HepG2 (cell line): Measurements from ENCODE around the gene DLEC1. TPM values are rescaled to one million over a fixed set of nuclear protein-coding genes. Genes with fewer than 3 reads are reported as not detected.

ENCODE experiments used
- ATAC-seq: fragments of 200-7000 bp; cut with Tn5 transposase; 3 replicates; pipeline ENCODE4 v1.9.1; 2020; ENCODE audit warnings: mild to moderate bottlenecking, moderate library complexity
- BruUV-seq: library from RNA; stranded (reverse); fragments of 400-500 nt; replicated peaks from 2 replicates; lab custom pipeline; 2021; lab: Mats Ljungman, UMichigan
- CTCF ChIA-PET: fragments of 300-600 bp; formaldehyde crosslinking; extraction: SDS; loops from one replicate; lab custom pipeline; 2021; ENCODE audit warnings: low total read pairs, inconsistent platforms, low intra/inter-chr PET ratio; lab: Yijun Ruan, JAX
- POLR2A ChIA-PET: fragments of 350-600 bp; sonication (Branson Sonifier 250); formaldehyde crosslinking; loops from one replicate; lab custom pipeline; 2020; ENCODE audit warnings: antibody characterized with exemption, inconsistent platforms; lab: Yijun Ruan, JAX
- DNase-seq: peaks from one replicate; pipeline ENCODE4 v3.0.0-alpha.2; 2015; ENCODE audit warnings: low spot score
- FAIRE-seq: peaks from 3 replicates; lab custom pipeline; 2011; peaks lifted over from hg19 to GRCh38; lab: Jason Lieb, UNC
- H2AFZ ChIP-seq: one replicate; pipeline ENCODE4 v1.6.1; 2011; ENCODE audit warnings: low read length, inconsistent platforms
- H3K27ac ChIP-seq: fragments of 300-600 bp; 3 replicates; pipeline ENCODE4 v1.8.0; 2011; ENCODE audit warnings: mixed run types, mild to moderate bottlenecking, mixed read lengths, low read length, inconsistent platforms; ENCODE audit not compliant: insufficient read depth; ENCODE audit errors: extremely low read length
- H3K27me3 ChIP-seq, 2 experiments: fragments of 200-600 bp in 1 of 2; 2 replicates in 1 of 2; 3 replicates in 1 of 2; pipeline versions ENCODE4 v1.6.0 to v1.8.0; 2011; ENCODE audit warnings: low read length in 2 of 2, mild to moderate bottlenecking in 2 of 2, moderate library complexity in 2 of 2, inconsistent platforms in 1 of 2; ENCODE audit not compliant: insufficient read depth in 2 of 2, control insufficient read depth in 1 of 2
- H3K36me3 ChIP-seq, 2 experiments: fragments of 200-600 bp in 1 of 2; replicated peaks in 1 of 2; 2 replicates in 1 of 2; 3 replicates in 1 of 2; pipeline versions ENCODE4 v1.5.1 to v1.8.0; 2011; ENCODE audit warnings: low read length in 2 of 2, inconsistent platforms in 1 of 2; ENCODE audit not compliant: insufficient read depth in 2 of 2, control insufficient read depth in 1 of 2
- H3K4me1 ChIP-seq: 2 replicates; pipeline ENCODE4 v1.5.1; 2012; ENCODE audit warnings: low read length, inconsistent platforms; ENCODE audit not compliant: insufficient read depth
- H3K4me2 ChIP-seq: 2 replicates; pipeline ENCODE4 v1.6.0; 2011; ENCODE audit warnings: low read depth, low read length, inconsistent platforms
- H3K4me3 ChIP-seq, 3 experiments: fragments of 200-600 bp in 1 of 3; sonication (generic), shearing (Covaris generic) in 1 of 3; replicated peaks in 1 of 3; 2 replicates each; pipeline ENCODE4 v1.5.1; 2011 to 2016; ENCODE audit warnings: low read length in 3 of 3, inconsistent platforms in 2 of 3, low read depth in 2 of 3, mild to moderate bottlenecking in 2 of 3, control low read depth in 1 of 3, mixed read lengths in 1 of 3; ENCODE audit not compliant: insufficient read depth in 1 of 3
- H3K79me2 ChIP-seq: one replicate; pipeline ENCODE4 v1.6.1; 2011; ENCODE audit warnings: low read length, inconsistent platforms; ENCODE audit not compliant: insufficient read depth
- H3K9ac ChIP-seq: 2 replicates; pipeline ENCODE4 v1.6.0; 2011; ENCODE audit warnings: mild to moderate bottlenecking, low read depth, low read length, inconsistent platforms; ENCODE audit not compliant: insufficient read depth
- H3K9me3 ChIP-seq: 2 replicates; pipeline ENCODE4 v1.5.1; 2012; ENCODE audit warnings: mild to moderate bottlenecking, low read length
- H4K20me1 ChIP-seq: 2 replicates; pipeline ENCODE4 v1.6.0; 2011; ENCODE audit warnings: inconsistent platforms, mild to moderate bottlenecking, low read length, moderate library complexity; ENCODE audit not compliant: insufficient read depth
- CBX5 ChIP-seq: sonication (generic); formaldehyde crosslinking; IDR thresholded peaks from 2 replicates; pipeline ENCODE4 v1.4.0; 2020; ENCODE audit warnings: missing genetic modification reagents, borderline replicate concordance
- CC2D1A ChIP-seq: sonication (generic); formaldehyde crosslinking; IDR thresholded peaks from 2 replicates; pipeline ENCODE4 v1.8.1; 2023; ENCODE audit warnings: mild to moderate bottlenecking, missing genetic modification reagents
- CENPT ChIP-seq: sonication (generic); formaldehyde crosslinking; IDR thresholded peaks from 2 replicates; pipeline ENCODE4 v1.8.0; 2022; ENCODE audit warnings: low read depth, mild to moderate bottlenecking, moderate library complexity, missing genetic modification reagents
- FOXA1 ChIP-seq, 2 experiments: fragments of 450-650 bp in 1 of 2; sonication (generic) in 1 of 2; formaldehyde crosslinking in 1 of 2; IDR thresholded peaks; 2 replicates each; pipeline versions ENCODE4 v1.4.0 to v1.6.1; 2016 to 2020; ENCODE audit warnings: missing genetic modification reagents in 1 of 2
- MAF1 ChIP-seq: sonication (generic); formaldehyde crosslinking; IDR thresholded peaks from 2 replicates; pipeline ENCODE4 v1.5.0; 2020; ENCODE audit warnings: missing genetic modification reagents, borderline replicate concordance
- NFIC ChIP-seq: IDR thresholded peaks from 2 replicates; pipeline ENCODE4 v1.6.1; 2012; ENCODE audit warnings: mild to moderate bottlenecking, low read length, inconsistent platforms
- NFYB ChIP-seq: sonication (generic); formaldehyde crosslinking; IDR thresholded peaks from 2 replicates; pipeline ENCODE4 v1.4.0; 2020; ENCODE audit warnings: missing genetic modification reagents
- NR2F2 ChIP-seq: IDR thresholded peaks from 2 replicates; pipeline ENCODE4 v1.6.1; 2012; ENCODE audit warnings: low read depth, inconsistent platforms, borderline replicate concordance
- SIX1 ChIP-seq: sonication (generic); formaldehyde crosslinking; IDR thresholded peaks from 2 replicates; pipeline ENCODE4 v1.4.0; 2020; ENCODE audit warnings: missing genetic modification reagents, borderline replicate concordance
- SPEN ChIP-seq: sonication (generic); formaldehyde crosslinking; IDR thresholded peaks from 2 replicates; pipeline ENCODE4 v1.5.1; 2020; ENCODE audit warnings: low read depth, mild to moderate bottlenecking, missing genetic modification reagents
- TGIF2 ChIP-seq: IDR thresholded peaks from 2 replicates; pipeline ENCODE4 v1.6.1; 2016; ENCODE audit warnings: control low read depth, missing compliant biosample characterization
- TP53 ChIP-seq: sonication (generic); formaldehyde crosslinking; conservative IDR thresholded peaks from 2 replicates; pipeline ENCODE4 v1.4.0; 2020; ENCODE audit warnings: missing genetic modification reagents
- ZFX ChIP-seq: sonication (generic); formaldehyde crosslinking; IDR thresholded peaks from 2 replicates; pipeline ENCODE4 v1.4.0; 2020; ENCODE audit warnings: mild to moderate bottlenecking, low read depth, missing genetic modification reagents, moderate library complexity
- ZKSCAN1 ChIP-seq: fragments of 150-350 bp; IDR thresholded peaks from 2 replicates; pipeline ENCODE4 v1.6.1; 2014; ENCODE audit warnings: low read length
- ZMYM2 ChIP-seq: sonication (generic); formaldehyde crosslinking; IDR thresholded peaks from 2 replicates; pipeline ENCODE4 v1.8.0; 2022; ENCODE audit warnings: mild to moderate bottlenecking, missing genetic modification reagents
- ZNF331 ChIP-seq: sonication (generic); formaldehyde crosslinking; IDR thresholded peaks from 2 replicates; pipeline ENCODE4 v1.4.0; 2020; ENCODE audit warnings: missing genetic modification reagents
- ZNF550 ChIP-seq: sonication (generic); formaldehyde crosslinking; IDR thresholded peaks from 2 replicates; pipeline ENCODE4 v1.4.0; 2020; ENCODE audit warnings: mild to moderate bottlenecking, missing genetic modification reagents, borderline replicate concordance
- ZNF557 ChIP-seq: sonication (generic); formaldehyde crosslinking; IDR thresholded peaks from 2 replicates; pipeline ENCODE4 v1.4.0; 2020; ENCODE audit warnings: missing genetic modification reagents
- ZNF629 ChIP-seq: sonication (generic); formaldehyde crosslinking; conservative IDR thresholded peaks from 2 replicates; pipeline ENCODE4 v1.5.0; 2020; ENCODE audit warnings: missing genetic modification reagents
- WGBS: methylation state at CpG from one replicate; pipeline ENCODE4 v1.1.6; 2017; ENCODE audit warnings: low lambda C conversion rate; 5-methylcytosine and 5-hydroxymethylcytosine counted together
- in situ Hi-C: cut with HindIII; loops from 2 replicates; pipeline ENCODE4 v1.10.0; 2017; ENCODE audit warnings: low pct_unique_long_range_greater_than_20kb; ENCODE audit not compliant: extremely low pct_ligation_motif_present
- intact Hi-C: fragments of 100-400 bp; cut with micrococcal nuclease; formaldehyde crosslinking; loops from one replicate; pipeline ENCODE4 v1.10.0; 2022; ENCODE audit not compliant: unreplicated experiment
- polyA plus RNA-seq, 8 experiments: library from polyadenylated mRNA; depleted of rRNA in 3 of 8; stranded (reverse) in 7 of 8; unstranded in 1 of 8; fragments of >200 nt; fragmentation: Illumina TruSeq in 4 of 8; extraction: Trizol in 4 of 8; gene quantifications; 2 replicates each; pipeline versions ENCODE4 v1.2.1 to v1.2.3, GENCODE V29; 2011 to 2016; ENCODE audit warnings: low read depth in 4 of 8, missing spikeins in 1 of 8, mixed read lengths in 1 of 8; ENCODE audit not compliant: insufficient read depth in 1 of 8
- total RNA-seq, 5 experiments: library from RNA; depleted of rRNA; stranded (reverse); fragments of >200 nt; fragmentation: Illumina TruSeq; extraction: Trizol; gene quantifications; 2 replicates each; pipeline ENCODE4 v1.2.3, GENCODE V29; 2016; ENCODE audit warnings: low read depth in 1 of 5
- TF ChIP-seq, protein P1 (sequence below): fragments of 450-650 bp; IDR thresholded peaks from 2 replicates; pipeline ENCODE4 v1.6.1; 2016
- TF ChIP-seq, protein P2 (sequence below): sonication (generic); formaldehyde crosslinking; IDR thresholded peaks from 2 replicates; pipeline ENCODE4 v1.4.0; 2020; ENCODE audit warnings: mild to moderate bottlenecking, missing genetic modification reagents

DLEC1 gene
- total and polyA plus RNA-seq, 2 of the 13 experiments (the other 11 are each of a cell fraction or from before 2014, with no cell fraction given), result 0.09 TPM; not detected in 1

DNA sequence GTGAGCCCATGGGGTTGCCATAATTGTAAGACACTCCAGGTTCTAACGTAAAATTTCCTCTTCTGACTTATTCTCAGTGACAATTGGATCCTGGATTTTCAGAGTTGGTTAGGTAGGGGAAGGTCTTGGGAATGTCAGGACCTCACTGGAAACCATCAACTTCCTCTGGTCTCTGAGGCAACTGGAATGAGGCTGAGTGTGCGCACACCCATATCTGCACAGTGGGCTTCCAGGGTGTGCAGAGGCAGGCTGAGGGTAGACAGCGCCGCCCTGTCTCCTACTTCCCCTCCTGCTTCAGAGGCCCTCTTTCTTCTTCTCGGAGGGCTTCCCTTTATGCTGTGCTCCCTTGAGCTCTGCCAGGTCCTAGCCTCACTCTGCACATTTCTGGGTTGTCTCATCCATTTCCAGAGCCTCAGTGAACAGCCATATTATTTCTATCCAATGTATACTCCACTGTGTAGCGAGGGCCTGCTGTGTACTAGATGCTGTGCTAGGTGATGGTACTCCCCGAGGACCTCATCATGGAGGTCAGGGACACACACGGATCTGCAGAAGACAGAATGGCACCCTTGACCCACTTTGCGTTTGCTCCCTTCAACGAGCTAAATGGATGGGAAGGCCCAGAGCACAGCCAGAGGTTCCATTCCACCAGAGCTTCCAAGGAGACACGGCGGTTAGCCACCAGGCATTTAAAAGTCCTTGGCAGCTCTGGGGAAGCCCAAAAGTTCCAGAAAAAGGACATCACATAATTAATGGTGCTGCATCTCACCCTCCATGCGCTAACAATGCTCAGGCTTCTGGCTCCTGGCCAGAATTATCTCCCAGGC lies 79.6 kb downstream of the DLEC1 start:
- in situ Hi-C loops (loop anchor here (10.0 kb wide), 1 partner anchor 156 kb away; no protein-coding TSS in a partner anchor), intact Hi-C loops (loop anchor here (1.0 kb wide), 1 partner anchor 164 kb away; the partner anchor contains the start of gene SLC22A14)
- H3K36me3 ChIP-seq, result peaks cover 15 to 36% of the 10 kb centered on the region in 2 experiments
- TSS peak; percentile 35 for BruUV-seq
- no peaks in the 10 kb centered on the region for H3K9me3 ChIP-seq
- H4K20me1 ChIP-seq, result peaks cover 21% of the 10 kb centered on the region
- peaks cover 24% of the 10 kb centered on the region; the same call in 1 of the 2 replicates for H3K4me1 ChIP-seq
- no peak overlapping the region for H2AFZ ChIP-seq
- no peak for ATAC-seq
- peaks cover 0 to 8% of the 10 kb centered on the region in 2 experiments; a peak in 1 of 5 replicates for H3K27me3 ChIP-seq
- ChIA-PET POLR2A (interaction anchor here (1.0 to 8.0 kb wide), 5 partner anchors 10 to 180 kb away, joined by 3 to 87 read pairs (median 25); partner anchors contain the start of genes ACAA1, MYD88 and OXSR1), CTCF (no interaction called here)
- no peak overlapping the region for H3K9ac ChIP-seq
- no peaks in the 10 kb centered on the region for H3K79me2 ChIP-seq
- DNase-seq, result no peak
- H3K4me3 ChIP-seq, result no peak overlapping the region
- H3K27ac ChIP-seq, result peak overlapping the region; percentile 14
- 94% methylated on average over 7 of the region's 13 CpGs for WGBS
- H3K4me2 ChIP-seq, result no peak overlapping the region
- FAIRE-seq, result no peak
- TF ChIP-seq ZNF629, result no peak
- TF ChIP-seq ZFX (CRISPR knock-in tag), result 0 out of 2 replicates have a peak, but pooled peaks have one; percentile 1
- no peak for TF ChIP-seq ZNF331 (CRISPR knock-in tag)
- TF ChIP-seq ZKSCAN1, result no peak
- no peak for TF ChIP-seq TP53 (CRISPR knock-in tag)
- TF ChIP-seq, protein P1, sequence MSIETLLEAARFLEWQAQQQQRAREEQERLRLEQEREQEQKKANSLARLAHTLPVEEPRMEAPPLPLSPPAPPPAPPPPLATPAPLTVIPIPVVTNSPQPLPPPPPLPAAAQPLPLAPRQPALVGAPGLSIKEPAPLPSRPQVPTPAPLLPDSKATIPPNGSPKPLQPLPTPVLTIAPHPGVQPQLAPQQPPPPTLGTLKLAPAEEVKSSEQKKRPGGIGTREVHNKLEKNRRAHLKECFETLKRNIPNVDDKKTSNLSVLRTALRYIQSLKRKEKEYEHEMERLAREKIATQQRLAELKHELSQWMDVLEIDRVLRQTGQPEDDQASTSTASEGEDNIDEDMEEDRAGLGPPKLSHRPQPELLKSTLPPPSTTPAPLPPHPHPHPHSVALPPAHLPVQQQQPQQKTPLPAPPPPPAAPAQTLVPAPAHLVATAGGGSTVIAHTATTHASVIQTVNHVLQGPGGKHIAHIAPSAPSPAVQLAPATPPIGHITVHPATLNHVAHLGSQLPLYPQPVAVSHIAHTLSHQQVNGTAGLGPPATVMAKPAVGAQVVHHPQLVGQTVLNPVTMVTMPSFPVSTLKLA, result no peak
- TF ChIP-seq FOXA1 (IDR thresholded peaks at IDR 0.05), result no peak
- TF ChIP-seq FOXA1 (CRISPR knock-in tag; IDR thresholded peaks at IDR 0.05), result no peak
- no peak for TF ChIP-seq NR2F2
- TF ChIP-seq NFYB (CRISPR knock-in tag), result no peak
- TF ChIP-seq, protein P2, sequence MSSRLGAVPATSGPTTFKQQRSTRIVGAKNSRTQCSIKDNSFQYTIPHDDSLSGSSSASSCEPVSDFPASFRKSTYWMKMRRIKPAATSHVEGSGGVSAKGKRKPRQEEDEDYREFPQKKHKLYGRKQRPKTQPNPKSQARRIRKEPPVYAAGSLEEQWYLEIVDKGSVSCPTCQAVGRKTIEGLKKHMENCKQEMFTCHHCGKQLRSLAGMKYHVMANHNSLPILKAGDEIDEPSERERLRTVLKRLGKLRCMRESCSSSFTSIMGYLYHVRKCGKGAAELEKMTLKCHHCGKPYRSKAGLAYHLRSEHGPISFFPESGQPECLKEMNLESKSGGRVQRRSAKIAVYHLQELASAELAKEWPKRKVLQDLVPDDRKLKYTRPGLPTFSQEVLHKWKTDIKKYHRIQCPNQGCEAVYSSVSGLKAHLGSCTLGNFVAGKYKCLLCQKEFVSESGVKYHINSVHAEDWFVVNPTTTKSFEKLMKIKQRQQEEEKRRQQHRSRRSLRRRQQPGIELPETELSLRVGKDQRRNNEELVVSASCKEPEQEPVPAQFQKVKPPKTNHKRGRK (CRISPR knock-in tag), result no peak
- no peak for TF ChIP-seq MAF1 (CRISPR knock-in tag)
- TF ChIP-seq TGIF2 (CRISPR knock-in tag), result no peak
- no peak for TF ChIP-seq CC2D1A (CRISPR knock-in tag)
- no peak for TF ChIP-seq CBX5 (CRISPR knock-in tag)
- TF ChIP-seq ZNF557 (CRISPR knock-in tag), result no peak
- no peak for TF ChIP-seq ZNF550 (CRISPR knock-in tag)
- TF ChIP-seq CENPT (CRISPR knock-in tag), result no peak
- no peak for TF ChIP-seq SIX1 (CRISPR knock-in tag)
- no peak for TF ChIP-seq ZMYM2
- no peak for TF ChIP-seq SPEN (CRISPR knock-in tag)
- TF ChIP-seq NFIC, result peak; percentile 25; the same call in 1 of the 2 replicates
